B cell (primary cell): ENCODE data around the gene ARHGAP45. TPM values are rescaled to one million over a fixed set of nuclear protein-coding genes. Genes with fewer than 3 reads are reported as not detected.
A peak's percentile ranks its signal among the peaks of the same experiment; 100 is the strongest.

ENCODE experiments used
- ATAC-seq: fragments of 200-7000 bp; cut with Tn5 transposase; one replicate; pipeline ENCODE4 v1.10.0; 2021; ENCODE audit warnings: low read depth, mild to moderate bottlenecking, moderate number of reproducible peaks, moderate library complexity
- CTCF ChIA-PET: fragments of 350-600 bp; sonication (Branson Sonifier 250); formaldehyde crosslinking; loops from one replicate; lab custom pipeline; 2021; ENCODE audit warnings: antibody characterized with exemption, inconsistent platforms; lab: Charles Lee
- POLR2A ChIA-PET: fragments of 350-600 bp; sonication (Branson Sonifier 250); formaldehyde crosslinking; loops from one replicate; lab custom pipeline; 2021; ENCODE audit warnings: antibody characterized with exemption; lab: Charles Lee
- DNase-seq: peaks from one replicate; pipeline ENCODE4 v3.0.0; 2013
- H2AFZ ChIP-seq: 2 replicates; pipeline ENCODE4 v1.6.1; 2012; ENCODE audit warnings: mild to moderate bottlenecking, low read depth, low read length; ENCODE audit not compliant: insufficient read depth, poor library complexity, severe bottlenecking
- H3K27ac ChIP-seq, 2 donors: 1 replicate in 1 of 2; 2 replicates in 1 of 2; pipeline ENCODE4 v1.5.1; 2012 to 2013; ENCODE audit warnings: low read length in 2 of 2, mild to moderate bottlenecking in 2 of 2, moderate library complexity in 1 of 2
- H3K27me3 ChIP-seq, 4 experiments: fragments of 200-600 bp in 1 of 4; sonication (generic) in 1 of 4; replicated peaks in 1 of 4; 1 replicate in 2 of 4; 2 replicates in 2 of 4; pipeline versions ENCODE4 v1.6.1 to v1.7.0; 2013 to 2016; ENCODE audit warnings: low read length in 3 of 4, mild to moderate bottlenecking in 2 of 4, mixed read lengths in 1 of 4, moderate library complexity in 1 of 4; ENCODE audit not compliant: insufficient read depth in 4 of 4, control insufficient read depth in 3 of 4; ENCODE audit errors: control extremely low read depth in 1 of 4
- H3K36me3 ChIP-seq, 2 experiments: replicated peaks in 1 of 2; 1 replicate in 1 of 2; 2 replicates in 1 of 2; pipeline versions ENCODE4 v1.6.1 to v1.7.1; 2013; ENCODE audit warnings: low read length in 1 of 2; ENCODE audit not compliant: insufficient read depth in 2 of 2, control insufficient read depth in 1 of 2; ENCODE audit errors: control extremely low read depth in 1 of 2, extremely low read depth in 1 of 2
- H3K4me1 ChIP-seq, 2 donors: fragments of 200-600 bp in 1 of 2; sonication (generic) in 1 of 2; 1 replicate in 1 of 2; 2 replicates in 1 of 2; pipeline versions ENCODE4 v1.5.1 to v1.6.1; 2013 to 2017; ENCODE audit warnings: low read length in 2 of 2; ENCODE audit not compliant: control insufficient read depth in 2 of 2, insufficient read depth in 2 of 2
- H3K4me2 ChIP-seq: replicated peaks from 2 replicates; pipeline ENCODE3; 2012; ENCODE audit warnings: mild to moderate bottlenecking, low read depth, low read length; ENCODE audit not compliant: poor library complexity, severe bottlenecking
- H3K4me3 ChIP-seq, 5 experiments: fragments of 200-600 bp in 1 of 5; sonication (generic) in 1 of 5; 1 replicate in 3 of 5; 2 replicates in 2 of 5; pipeline versions ENCODE4 v1.5.1 to v1.7.0; 2011 to 2016; ENCODE audit warnings: low read length in 4 of 5, mild to moderate bottlenecking in 4 of 5, low read depth in 2 of 5, control low read depth in 1 of 5, moderate library complexity in 1 of 5; ENCODE audit not compliant: insufficient read depth in 1 of 5; ENCODE audit errors: control extremely low read depth in 1 of 5, extremely low read depth in 1 of 5
- H3K79me2 ChIP-seq: fragments of 200-600 bp; sonication (generic); one replicate; pipeline ENCODE4 v1.6.0; 2016; ENCODE audit warnings: low read length; ENCODE audit not compliant: control insufficient read depth, insufficient read depth
- H3K9ac ChIP-seq: fragments of 200-600 bp; sonication (generic); 2 replicates; pipeline ENCODE4 v1.6.1; 2017; ENCODE audit warnings: mild to moderate bottlenecking, low read length, moderate library complexity
- H3K9me3 ChIP-seq, 3 donors: one replicate each; pipeline versions ENCODE4 v1.6.1 to v1.7.1; 2013; ENCODE audit warnings: low read length in 2 of 3; ENCODE audit not compliant: control insufficient read depth in 2 of 3, insufficient read depth in 1 of 3; ENCODE audit errors: control extremely low read depth in 1 of 3
- H4K20me1 ChIP-seq: 2 replicates; pipeline ENCODE4 v1.6.0; 2012; ENCODE audit warnings: mild to moderate bottlenecking, low read length; ENCODE audit not compliant: insufficient read depth, control insufficient read depth, poor library complexity, severe bottlenecking
- H3K27ac Mint-ChIP-seq: one replicate; pipeline ENCODE4 v1.8.0; 2021; ENCODE audit warnings: mixed read lengths
- H3K27me3 Mint-ChIP-seq: one replicate; pipeline ENCODE4 v1.8.0; 2021; ENCODE audit warnings: mixed read lengths
- H3K4me1 Mint-ChIP-seq: one replicate; pipeline ENCODE4 v1.8.0; 2021; ENCODE audit warnings: mixed read lengths
- H3K4me3 Mint-ChIP-seq: one replicate; pipeline ENCODE4 v1.8.0; 2021; ENCODE audit warnings: mixed read lengths
- H3K9me3 Mint-ChIP-seq: one replicate; pipeline ENCODE4 v1.8.0; 2022; ENCODE audit warnings: mixed read lengths; ENCODE audit not compliant: insufficient read depth
- EZH2 ChIP-seq: IDR thresholded peaks from 2 replicates; pipeline ENCODE4 v1.6.1; 2012; ENCODE audit warnings: borderline replicate concordance, low read depth, mild to moderate bottlenecking, moderate library complexity, low read length; ENCODE audit not compliant: insufficient read depth, poor library complexity, severe bottlenecking
- WGBS: methylation state at CpG from one replicate; pipeline ENCODE4 v1.1.5; 2013; ENCODE audit warnings: missing lambda C conversion rate; ENCODE audit not compliant: insufficient coverage; 5-methylcytosine and 5-hydroxymethylcytosine counted together
- intact Hi-C: fragments of 100-400 bp; cut with micrococcal nuclease; formaldehyde crosslinking; loops from one replicate; pipeline ENCODE4 v1.10.0; 2022
- polyA plus RNA-seq: library from polyadenylated mRNA; depleted of rRNA; stranded (reverse); fragments of >200 nt; gene quantifications from 2 replicates; pipeline ENCODE4 v1.2.3, GENCODE V29; 2012
- total RNA-seq, 2 donors: library from RNA; stranded (reverse); fragments of 120-200 nt in 1 of 2; gene quantifications; 1 replicate in 1 of 2; 2 replicates in 1 of 2; pipeline versions ENCODE4 v1.2.3 to v1.2.4, GENCODE V29; 2013 to 2022
- TF ChIP-seq, protein P1 (sequence below): fragments of 200-600 bp; IDR thresholded peaks from one replicate; pipeline ENCODE4 v1.8.0; 2022; ENCODE audit warnings: antibody characterized with exemption, mild to moderate bottlenecking

The ARHGAP45 gene
- total and polyA plus RNA-seq, 2 donors (not counting 1 experiment from before 2014, with no cell fraction given), result 488 to 490 TPM

GRCh38 chr19:1105873-1106840 lies 39.2 kb downstream of the ARHGAP45 start:
- TF ChIP-seq, protein P1, sequence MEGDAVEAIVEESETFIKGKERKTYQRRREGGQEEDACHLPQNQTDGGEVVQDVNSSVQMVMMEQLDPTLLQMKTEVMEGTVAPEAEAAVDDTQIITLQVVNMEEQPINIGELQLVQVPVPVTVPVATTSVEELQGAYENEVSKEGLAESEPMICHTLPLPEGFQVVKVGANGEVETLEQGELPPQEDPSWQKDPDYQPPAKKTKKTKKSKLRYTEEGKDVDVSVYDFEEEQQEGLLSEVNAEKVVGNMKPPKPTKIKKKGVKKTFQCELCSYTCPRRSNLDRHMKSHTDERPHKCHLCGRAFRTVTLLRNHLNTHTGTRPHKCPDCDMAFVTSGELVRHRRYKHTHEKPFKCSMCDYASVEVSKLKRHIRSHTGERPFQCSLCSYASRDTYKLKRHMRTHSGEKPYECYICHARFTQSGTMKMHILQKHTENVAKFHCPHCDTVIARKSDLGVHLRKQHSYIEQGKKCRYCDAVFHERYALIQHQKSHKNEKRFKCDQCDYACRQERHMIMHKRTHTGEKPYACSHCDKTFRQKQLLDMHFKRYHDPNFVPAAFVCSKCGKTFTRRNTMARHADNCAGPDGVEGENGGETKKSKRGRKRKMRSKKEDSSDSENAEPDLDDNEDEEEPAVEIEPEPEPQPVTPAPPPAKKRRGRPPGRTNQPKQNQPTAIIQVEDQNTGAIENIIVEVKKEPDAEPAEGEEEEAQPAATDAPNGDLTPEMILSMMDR, result no peak
- TF ChIP-seq EZH2, result no peak
- Mint-ChIP-seq H3K9me3 (no peaks in the 10 kb centered on the region), H3K27me3 (no peaks in the 10 kb centered on the region), H3K27ac (peak overlapping the region; percentile 61), H3K4me1 (peaks cover 29% of the 10 kb centered on the region), H3K4me3 (peak overlapping the region; percentile 70)
- ChIA-PET POLR2A (interaction anchor here (0.5 to 2.3 kb wide), 3 partner anchors 7 to 41 kb away, joined by 3 to 6 read pairs (median 6); no protein-coding TSS in a partner anchor), CTCF (interaction anchor here (0.7 to 1.3 kb wide), 3 partner anchors 39 to 138 kb away, joined by 3 to 4 read pairs (median 3); partner anchors contain the start of gene ARHGAP45)
- 93% methylated on average over 32 of the region's 32 CpGs for WGBS
- H3K27me3 ChIP-seq, result no peaks in the 10 kb centered on the region
- ATAC-seq, result no peak
- intact Hi-C loops, result loop anchor here (2.0 kb wide), 1 partner anchor 69 kb away; the partner anchor contains the start of gene SBNO2
- peak overlapping the region in 1 of 2 donors; percentile 100 for H3K27ac ChIP-seq
- DNase-seq, result peak; percentile 46
- no peak overlapping the region for H3K4me2 ChIP-seq
- H3K79me2 ChIP-seq, result peaks cover 6% of the 10 kb centered on the region
- H3K9me3 ChIP-seq, result no peaks in the 10 kb centered on the region
- H4K20me1 ChIP-seq, result peaks cover 32% of the 10 kb centered on the region
- no peak overlapping the region for H3K4me3 ChIP-seq
- no peak overlapping the region for H3K9ac ChIP-seq
- no peak overlapping the region for H2AFZ ChIP-seq
- peaks cover 0 to 35% of the 10 kb centered on the region in 2 experiments for H3K36me3 ChIP-seq
- H3K4me1 ChIP-seq, result peaks cover 24 to 54% of the 10 kb centered on the region in 2 donors
